ENCODE data around the gene MORF4L2. TPM values are rescaled to one million over a fixed set of nuclear protein-coding genes. Genes with fewer than 3 reads are reported as not detected.
"Not testable (repeated sequence)": the region's sequence is repeated elsewhere in the genome, so short reads cannot be mapped to it uniquely, and the experiment has no call there.

The MORF4L2 gene
- total RNA-seq, 3 donors from 2014 or later = 140 to 183 (median 181) TPM

GRCh38 chrX:103663981-103664762, 22.3 kb downstream of the MORF4L2 start:
- no peaks in the 10 kb centered on the region for H3K9me3 ChIP-seq
- TF ChIP-seq, protein P1, sequence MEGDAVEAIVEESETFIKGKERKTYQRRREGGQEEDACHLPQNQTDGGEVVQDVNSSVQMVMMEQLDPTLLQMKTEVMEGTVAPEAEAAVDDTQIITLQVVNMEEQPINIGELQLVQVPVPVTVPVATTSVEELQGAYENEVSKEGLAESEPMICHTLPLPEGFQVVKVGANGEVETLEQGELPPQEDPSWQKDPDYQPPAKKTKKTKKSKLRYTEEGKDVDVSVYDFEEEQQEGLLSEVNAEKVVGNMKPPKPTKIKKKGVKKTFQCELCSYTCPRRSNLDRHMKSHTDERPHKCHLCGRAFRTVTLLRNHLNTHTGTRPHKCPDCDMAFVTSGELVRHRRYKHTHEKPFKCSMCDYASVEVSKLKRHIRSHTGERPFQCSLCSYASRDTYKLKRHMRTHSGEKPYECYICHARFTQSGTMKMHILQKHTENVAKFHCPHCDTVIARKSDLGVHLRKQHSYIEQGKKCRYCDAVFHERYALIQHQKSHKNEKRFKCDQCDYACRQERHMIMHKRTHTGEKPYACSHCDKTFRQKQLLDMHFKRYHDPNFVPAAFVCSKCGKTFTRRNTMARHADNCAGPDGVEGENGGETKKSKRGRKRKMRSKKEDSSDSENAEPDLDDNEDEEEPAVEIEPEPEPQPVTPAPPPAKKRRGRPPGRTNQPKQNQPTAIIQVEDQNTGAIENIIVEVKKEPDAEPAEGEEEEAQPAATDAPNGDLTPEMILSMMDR (IDR thresholded peaks at IDR 0.05) = no peak
- no peaks in the 10 kb centered on the region for H3K36me3 ChIP-seq (ENCODE audit: low read depth)
- intact Hi-C loops (cut with DNase I, micrococcal nuclease) = no loop called here
- peak in 1 of 3 donors; percentile 2 for DNase-seq
- no peaks in the 10 kb centered on the region for H3K4me1 ChIP-seq (ENCODE audit: low read depth)
- no peak overlapping the region for H3K4me3 ChIP-seq
- no peak for ATAC-seq

GRCh38 chrX:103659460-103659859, 27.0 kb downstream of the MORF4L2 start:
- DNase-seq; H3K4me1 ChIP-seq (ENCODE audit: low read depth); H3K4me3 ChIP-seq; intact Hi-C loops (cut with DNase I, micrococcal nuclease); ATAC-seq; H3K9me3 ChIP-seq; H3K36me3 ChIP-seq (ENCODE audit: low read depth): not testable (repeated sequence)

DNA sequence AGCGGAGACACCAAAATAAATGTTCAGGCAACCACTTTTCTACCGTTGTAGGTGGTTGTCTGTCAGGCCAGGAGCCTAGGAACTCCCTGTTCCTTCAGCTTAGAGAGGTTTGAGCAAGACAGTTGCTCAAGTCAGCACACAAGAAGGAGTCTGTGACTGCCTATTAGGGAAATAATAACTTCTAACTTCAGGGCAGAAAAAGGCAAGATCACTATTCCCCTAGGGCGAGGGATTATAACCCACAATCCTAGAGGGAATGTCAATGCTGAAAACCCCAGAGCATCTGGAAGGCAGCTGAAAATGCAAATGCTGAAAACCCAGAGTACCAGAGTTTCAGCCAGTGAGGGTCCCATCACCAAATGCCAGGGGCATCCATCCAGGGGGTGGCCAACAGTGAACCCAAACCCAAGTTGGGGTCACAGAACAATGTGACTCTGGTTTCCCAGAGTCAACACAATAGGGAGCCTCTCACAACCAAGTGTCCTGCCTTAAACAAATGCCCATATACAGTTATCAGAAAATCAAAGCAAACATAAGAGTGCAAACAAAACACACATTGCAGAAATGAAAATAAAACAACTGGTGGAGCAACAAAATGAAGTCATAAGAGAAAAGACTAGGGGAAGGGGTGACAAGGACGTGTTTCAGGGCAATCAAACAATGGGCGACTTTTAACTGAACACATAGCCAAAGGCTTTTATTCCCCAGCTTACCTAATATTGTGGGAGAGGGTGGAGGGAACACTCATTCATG, 27.6 kb downstream of the MORF4L2 start:
- intact Hi-C loops (cut with DNase I, micrococcal nuclease) = no loop called here
- ATAC-seq = no peak
- TF ChIP-seq, protein P1 (IDR thresholded peaks at IDR 0.05) = no peak
- Histone ChIP-seq H3K9me3 (no peaks in the 10 kb centered on the region), H3K4me1 (ENCODE audit: low read depth) (no peaks in the 10 kb centered on the region), H3K4me3 (no peak overlapping the region), H3K36me3 (ENCODE audit: low read depth) (no peaks in the 10 kb centered on the region)
- DNase-seq = no peak

DNA sequence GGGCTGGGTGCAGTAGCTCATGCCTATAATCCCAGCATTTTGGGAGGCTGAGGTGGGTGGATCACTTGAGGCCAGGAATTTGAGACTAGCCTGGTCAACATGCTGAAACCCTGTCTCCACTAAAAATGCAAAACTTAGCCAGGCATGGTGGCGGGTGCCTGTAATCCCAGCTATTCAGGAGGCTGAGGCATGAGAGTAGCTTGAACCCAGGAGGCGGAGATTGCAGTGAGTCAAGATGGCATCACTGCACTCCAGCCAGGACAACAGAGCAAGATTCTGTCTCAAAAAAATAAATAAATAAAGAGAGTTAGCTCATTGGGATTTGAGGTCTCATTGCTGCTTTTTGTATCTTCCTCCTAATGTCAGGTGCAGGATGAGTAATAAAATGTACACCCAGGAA, 29.4 kb downstream of the MORF4L2 start:
- H3K9me3 ChIP-seq; H3K4me1 ChIP-seq (ENCODE audit: low read depth); intact Hi-C loops (cut with DNase I, micrococcal nuclease); ATAC-seq; H3K36me3 ChIP-seq (ENCODE audit: low read depth); DNase-seq; H3K4me3 ChIP-seq: not testable (repeated sequence)

GRCh38 chrX:103656617-103657016, 29.9 kb downstream of the MORF4L2 start:
- Histone ChIP-seq H3K4me1 (ENCODE audit: low read depth) (no peaks in the 10 kb centered on the region), H3K36me3 (ENCODE audit: low read depth) (no peaks in the 10 kb centered on the region), H3K9me3 (no peaks in the 10 kb centered on the region), H3K4me3 (no peak overlapping the region)
- intact Hi-C loops (cut with DNase I, micrococcal nuclease) = no loop called here
- ATAC-seq = no peak
- DNase-seq = no peak
- TF ChIP-seq, protein P1 (IDR thresholded peaks at IDR 0.05) = no peak

DNA sequence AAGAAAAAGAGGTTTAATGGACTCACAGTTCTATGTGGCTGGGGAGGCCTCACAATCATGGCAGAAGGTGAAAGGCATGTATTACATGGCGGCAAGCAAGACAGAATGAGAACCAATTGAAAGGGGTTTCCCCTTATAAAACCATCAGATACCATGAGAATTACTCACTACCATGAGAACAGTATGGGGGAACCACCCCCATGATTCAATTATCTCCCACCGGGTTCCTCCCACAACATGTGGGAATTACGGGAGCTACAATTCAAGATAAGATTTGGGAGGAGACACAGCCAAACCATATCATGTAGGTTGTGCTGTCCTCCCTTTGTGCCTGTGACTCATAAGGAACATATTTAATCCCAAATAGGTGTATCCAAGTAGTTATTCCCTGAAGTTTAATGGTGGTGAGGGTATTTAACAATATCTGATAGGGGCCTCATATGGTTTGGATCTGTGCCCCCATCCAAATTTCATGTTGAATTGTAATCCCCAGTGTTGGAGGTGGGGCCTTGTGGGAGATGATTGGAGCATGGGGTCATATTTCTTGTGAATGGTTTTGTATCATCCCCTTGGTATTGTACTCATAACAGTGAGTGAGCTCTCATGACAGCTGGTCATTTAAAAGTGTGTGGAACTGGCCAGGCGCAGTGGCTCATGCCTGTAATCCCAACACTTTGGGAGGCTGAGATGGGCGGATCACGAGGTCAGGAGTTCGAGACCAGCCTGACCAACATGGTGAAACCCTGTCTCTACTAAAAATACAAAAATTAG, 31.1 kb downstream of the MORF4L2 start:
- ATAC-seq; DNase-seq; H3K36me3 ChIP-seq (ENCODE audit: low read depth); H3K4me1 ChIP-seq (ENCODE audit: low read depth); H3K4me3 ChIP-seq; intact Hi-C loops (cut with DNase I, micrococcal nuclease); H3K9me3 ChIP-seq: not testable (repeated sequence)
